Neural cell (in vitro differentiated cells): Measurements from ENCODE around the gene ZNF618. TPM values are rescaled to one million over a fixed set of nuclear protein-coding genes. Genes with fewer than 3 reads are reported as not detected.

ENCODE experiments used
- H2AFZ ChIP-seq: fragments of 200-600, 300-800 bp; sonication (generic), shearing (Covaris generic); 2 replicates; pipeline ENCODE4 v1.6.0; 2014; ENCODE audit warnings: low read depth, mild to moderate bottlenecking, antibody characterized with exemption, low read length, moderate library complexity
- H3F3A ChIP-seq: fragments of 200-600 bp; shearing (Covaris generic); 2 replicates; pipeline ENCODE4 v1.6.1; 2016; ENCODE audit warnings: mild to moderate bottlenecking, moderate library complexity, mixed read lengths, antibody characterized with exemption, low read length; ENCODE audit not compliant: insufficient read depth, poor library complexity, severe bottlenecking
- H3K27ac ChIP-seq: fragments of 200-600, 300-800 bp; sonication (generic), shearing (Covaris generic); 2 replicates; pipeline ENCODE4 v1.5.1; 2014; ENCODE audit warnings: mild to moderate bottlenecking, low read length, moderate library complexity
- H3K27me3 ChIP-seq: fragments of 300-800, 200-600 bp; sonication (generic), shearing (Covaris generic); 2 replicates; pipeline ENCODE4 v1.6.0; 2014; ENCODE audit warnings: mild to moderate bottlenecking, low read depth, low read length, moderate library complexity; ENCODE audit not compliant: insufficient read depth
- H3K36me3 ChIP-seq: fragments of 300-800, 200-600 bp; sonication (generic), shearing (Covaris generic); 2 replicates; pipeline ENCODE4 v1.5.1; 2014; ENCODE audit warnings: mild to moderate bottlenecking, antibody characterized with exemption, low read length, moderate library complexity; ENCODE audit not compliant: insufficient read depth
- H3K4me2 ChIP-seq: fragments of 300-800, 200-600 bp; sonication (generic), shearing (Covaris generic); 2 replicates; pipeline ENCODE4 v1.6.0; 2014; ENCODE audit warnings: mild to moderate bottlenecking, low read length
- H3K4me3 ChIP-seq: fragments of 300-800, 200-600 bp; sonication (generic), shearing (Covaris generic); 2 replicates; pipeline ENCODE4 v1.5.1; 2014; ENCODE audit warnings: mild to moderate bottlenecking, low read length, moderate library complexity
- H3K79me2 ChIP-seq: fragments of 200-600 bp; shearing (Covaris generic); replicated peaks from 2 replicates; pipeline ENCODE4 v1.6.0; 2014; ENCODE audit warnings: mild to moderate bottlenecking, low read length, moderate library complexity; ENCODE audit not compliant: insufficient read depth
- H3K9ac ChIP-seq: fragments of 300-800, 200-600 bp; sonication (generic), shearing (Covaris generic); 2 replicates; pipeline ENCODE4 v1.6.1; 2016; ENCODE audit warnings: mild to moderate bottlenecking, low read length, mixed read lengths
- H3K9me2 ChIP-seq: fragments of 200-600 bp; shearing (Covaris generic); 2 replicates; pipeline ENCODE4 v1.6.1; 2016; ENCODE audit warnings: mild to moderate bottlenecking, low read length, mixed read lengths; ENCODE audit not compliant: insufficient read depth
- H3K9me3 ChIP-seq: fragments of 200-600, 300-800 bp; sonication (generic), shearing (Covaris generic); 2 replicates; pipeline ENCODE4 v1.6.1; 2016; ENCODE audit warnings: mild to moderate bottlenecking, mixed run types, low read length, moderate library complexity, mixed read lengths
- H4K20me1 ChIP-seq: fragments of 200-600 bp; shearing (Covaris generic); 2 replicates; pipeline ENCODE4 v1.6.1; 2016; ENCODE audit warnings: mild to moderate bottlenecking, mixed run types; ENCODE audit not compliant: insufficient read depth
- CTCF ChIP-seq: fragments of 450-650 bp; IDR thresholded peaks from 2 replicates; pipeline ENCODE4 v1.5.1; 2014; ENCODE audit warnings: antibody characterized with exemption, mild to moderate bottlenecking, moderate library complexity; ENCODE audit not compliant: poor library complexity, severe bottlenecking
- EP300 ChIP-seq: fragments of 450-650 bp; conservative IDR thresholded peaks from 2 replicates; pipeline ENCODE4 v1.6.1; 2014; ENCODE audit warnings: antibody characterized with exemption, mild to moderate bottlenecking, moderate library complexity; ENCODE audit not compliant: poor library complexity, severe bottlenecking
- EZH2 ChIP-seq: fragments of 200-600, 300-800 bp; shearing (Covaris generic), sonication (generic); IDR thresholded peaks from 2 replicates; pipeline ENCODE4 v1.6.1; 2014; ENCODE audit warnings: antibody characterized with exemption, low read length, borderline replicate concordance, mild to moderate bottlenecking; ENCODE audit not compliant: insufficient read depth, poor library complexity, severe bottlenecking
- MXI1 ChIP-seq: fragments of 450-650 bp; conservative IDR thresholded peaks from 2 replicates; pipeline ENCODE4 v1.6.1; 2014; ENCODE audit warnings: antibody characterized with exemption, mild to moderate bottlenecking; ENCODE audit not compliant: poor library complexity, severe bottlenecking
- POLR2AphosphoS5 ChIP-seq: IDR thresholded peaks from 2 replicates; pipeline ENCODE4 v1.6.1; 2012
- RAD21 ChIP-seq: fragments of 450-650 bp; conservative IDR thresholded peaks from 2 replicates; pipeline ENCODE4 v1.6.1; 2014; ENCODE audit warnings: antibody characterized with exemption, mild to moderate bottlenecking, moderate library complexity
- REST ChIP-seq: IDR thresholded peaks from 2 replicates; pipeline ENCODE4 v1.6.1; 2012; ENCODE audit warnings: borderline replicate concordance
- SMC3 ChIP-seq: fragments of 450-650 bp; conservative IDR thresholded peaks from 2 replicates; pipeline ENCODE4 v1.6.1; 2014; ENCODE audit warnings: antibody characterized with exemption, mild to moderate bottlenecking, moderate library complexity; ENCODE audit not compliant: poor library complexity
- TAF1 ChIP-seq: IDR thresholded peaks from 2 replicates; pipeline ENCODE4 v1.6.1; 2012; ENCODE audit warnings: low read depth
- polyA plus RNA-seq: library from polyadenylated mRNA; depleted of rRNA; stranded (reverse); fragments of >200 nt; gene quantifications from 2 replicates; pipeline ENCODE4 v1.2.3, GENCODE V29; 2014

The ZNF618 gene
- polyA plus RNA-seq, 1 donor from 2014 or later: 7.1 TPM

GRCh38 chr9:114034196-114034595 lies 158.1 kb downstream of the ZNF618 start:
- H4K20me1 ChIP-seq: no peaks in the 10 kb centered on the region
- H3K36me3 ChIP-seq: no peaks in the 10 kb centered on the region
- H3K9me2 ChIP-seq: no peaks in the 10 kb centered on the region
- H3K9ac ChIP-seq: no peak overlapping the region
- no peaks in the 10 kb centered on the region for H3K9me3 ChIP-seq
- H3K27ac ChIP-seq: no peak overlapping the region
- no peaks in the 10 kb centered on the region for H3K27me3 ChIP-seq
- H3K4me2 ChIP-seq: no peak overlapping the region
- no peaks in the 10 kb centered on the region for H3K79me2 ChIP-seq
- H2AFZ ChIP-seq: no peak overlapping the region
- H3F3A ChIP-seq: no peaks in the 10 kb centered on the region
- H3K4me3 ChIP-seq: no peak overlapping the region
- no peak for TF ChIP-seq TAF1
- no peak for TF ChIP-seq EZH2
- TF ChIP-seq EP300: no peak
- no peak for TF ChIP-seq POLR2AphosphoS5
- TF ChIP-seq REST: no peak
- no peak for TF ChIP-seq CTCF
- no peak for TF ChIP-seq RAD21

- Histone ChIP-seq H3K27ac (no peak overlapping the region), H3K4me2 (no peak overlapping the region)
- TF ChIP-seq CTCF (no peak), RAD21 (no peak), SMC3 (no peak), MXI1 (no peak), EP300 (no peak), EZH2 (no peak), POLR2AphosphoS5 (no peak), TAF1 (no peak), REST (no peak)
Measured at GRCh38 chr9:114034661-114035062, 158.6 kb downstream of the ZNF618 start.

More at GRCh38 chr9:114034661-114035062, 158.6 kb downstream of the ZNF618 start:
- Histone ChIP-seq H4K20me1 (no peaks in the 10 kb centered on the region), H3K79me2 (no peaks in the 10 kb centered on the region), H3F3A (no peaks in the 10 kb centered on the region), H2AFZ (no peak overlapping the region), H3K9me2 (no peaks in the 10 kb centered on the region), H3K36me3 (no peaks in the 10 kb centered on the region), H3K27me3 (no peaks in the 10 kb centered on the region), H3K4me3 (no peak overlapping the region), H3K9me3 (no peaks in the 10 kb centered on the region), H3K9ac (no peak overlapping the region)
